ENCODE results near the gene SACS. TPM values are rescaled to one million over a fixed set of nuclear protein-coding genes. Genes with fewer than 3 reads are reported as not detected.

The SACS gene
- polyA plus RNA-seq, 2 donors: 1.9 to 2.1 TPM

- Histone ChIP-seq H3K4me1 (ENCODE audit: control insufficient read depth in 2 of 2, insufficient read depth in 2 of 2, low read length in 1 of 2) (peaks cover 0 to 2% of the 10 kb centered on the region in 2 donors), H3K27me3 (ENCODE audit: control insufficient read depth in 1 of 2, insufficient read depth in 2 of 2, low read length in 2 of 2) (no peaks in the 10 kb centered on the region), H3K36me3 (ENCODE audit: control insufficient read depth in 2 of 2, insufficient read depth in 2 of 2, low read length in 1 of 2) (no peaks in the 10 kb centered on the region), H3K27ac (ENCODE audit: low read depth in 2 of 2, low read length in 1 of 2) (no peak overlapping the region), H3K4me3 (ENCODE audit: low read depth in 1 of 2, low read length in 2 of 2) (no peak overlapping the region), H3K9me3 (ENCODE audit: control insufficient read depth in 2 of 2, insufficient read depth in 1 of 2, low read depth in 1 of 2, low read length in 1 of 2) (no peaks in the 10 kb centered on the region)
- WGBS, 2 donors: 76 to 82% methylated on average over 9 of the region's 9 CpGs
Observed at GRCh38 chr13:23392925-23393645, 40.4 kb downstream of the SACS start.

- WGBS, 2 donors: 86 to 87% methylated on average over 3 of the region's 3 CpGs
- Histone ChIP-seq H3K27me3 (ENCODE audit: control insufficient read depth in 1 of 2, insufficient read depth in 2 of 2, low read length in 2 of 2) (no peaks in the 10 kb centered on the region), H3K4me1 (ENCODE audit: control insufficient read depth in 2 of 2, insufficient read depth in 2 of 2, low read length in 1 of 2) (peaks cover 0 to 2% of the 10 kb centered on the region in 2 donors), H3K36me3 (ENCODE audit: control insufficient read depth in 2 of 2, insufficient read depth in 2 of 2, low read length in 1 of 2) (no peaks in the 10 kb centered on the region), H3K9me3 (ENCODE audit: control insufficient read depth in 2 of 2, insufficient read depth in 1 of 2, low read depth in 1 of 2, low read length in 1 of 2) (no peaks in the 10 kb centered on the region), H3K27ac (ENCODE audit: low read depth in 2 of 2, low read length in 1 of 2) (no peak overlapping the region), H3K4me3 (ENCODE audit: low read depth in 1 of 2, low read length in 2 of 2) (no peak overlapping the region)
Observed at GRCh38 chr13:23392313-23392712, 41.2 kb downstream of the SACS start.

GRCh38 chr13:23391752-23392151, 41.8 kb downstream of the SACS start:
- Histone ChIP-seq H3K27ac (ENCODE audit: low read depth in 2 of 2, low read length in 1 of 2) (no peak overlapping the region), H3K36me3 (ENCODE audit: control insufficient read depth in 2 of 2, insufficient read depth in 2 of 2, low read length in 1 of 2) (no peaks in the 10 kb centered on the region), H3K4me3 (ENCODE audit: low read depth in 1 of 2, low read length in 2 of 2) (no peak overlapping the region), H3K9me3 (ENCODE audit: control insufficient read depth in 2 of 2, insufficient read depth in 1 of 2, low read depth in 1 of 2, low read length in 1 of 2) (no peaks in the 10 kb centered on the region), H3K27me3 (ENCODE audit: control insufficient read depth in 1 of 2, insufficient read depth in 2 of 2, low read length in 2 of 2) (no peaks in the 10 kb centered on the region), H3K4me1 (ENCODE audit: control insufficient read depth in 2 of 2, insufficient read depth in 2 of 2, low read length in 1 of 2) (peaks cover 0 to 2% of the 10 kb centered on the region in 2 donors)
- WGBS, 2 donors: 82 to 87% methylated on average over 6 of the region's 6 CpGs

- Histone ChIP-seq H3K27me3 (ENCODE audit: control insufficient read depth in 1 of 2, insufficient read depth in 2 of 2, low read length in 2 of 2) (no peaks in the 10 kb centered on the region), H3K36me3 (ENCODE audit: control insufficient read depth in 2 of 2, insufficient read depth in 2 of 2, low read length in 1 of 2) (no peaks in the 10 kb centered on the region), H3K27ac (ENCODE audit: low read depth in 2 of 2, low read length in 1 of 2) (no peak overlapping the region), H3K9me3 (ENCODE audit: control insufficient read depth in 2 of 2, insufficient read depth in 1 of 2, low read depth in 1 of 2, low read length in 1 of 2) (no peaks in the 10 kb centered on the region), H3K4me3 (ENCODE audit: low read depth in 1 of 2, low read length in 2 of 2) (no peak overlapping the region), H3K4me1 (ENCODE audit: control insufficient read depth in 2 of 2, insufficient read depth in 2 of 2, low read length in 1 of 2) (peaks cover 0 to 2% of the 10 kb centered on the region in 2 donors)
- WGBS, 2 donors: 92 to 93% methylated on average over 2 of the region's 2 CpGs
Observed at GRCh38 chr13:23386533-23386932, 47.0 kb downstream of the SACS start.

- WGBS, 2 donors: 76 to 90% methylated on average over 3 of the region's 3 CpGs
- Histone ChIP-seq H3K4me1 (ENCODE audit: control insufficient read depth in 2 of 2, insufficient read depth in 2 of 2, low read length in 1 of 2) (no peaks in the 10 kb centered on the region), H3K36me3 (ENCODE audit: control insufficient read depth in 2 of 2, insufficient read depth in 2 of 2, low read length in 1 of 2) (no peaks in the 10 kb centered on the region)
Observed at GRCh38 chr13:23385931-23386330, 47.6 kb downstream of the SACS start.

GRCh38 chr13:23384111-23384510, 49.4 kb downstream of the SACS start:
- 62 to 70% methylated on average over 4 of the region's 4 CpGs for WGBS, 2 donors
- no peaks in the 10 kb centered on the region for H3K4me1 ChIP-seq (ENCODE audit: control insufficient read depth in 2 of 2, insufficient read depth in 2 of 2, low read length in 1 of 2)
- no peak overlapping the region for H3K27ac ChIP-seq (ENCODE audit: low read depth in 2 of 2, low read length in 1 of 2)

More at GRCh38 chr13:23385931-23386330, 47.6 kb downstream of the SACS start:
- no peak overlapping the region for H3K27ac ChIP-seq (ENCODE audit: low read depth in 2 of 2, low read length in 1 of 2)
- H3K9me3 ChIP-seq (ENCODE audit: control insufficient read depth in 2 of 2, insufficient read depth in 1 of 2, low read depth in 1 of 2, low read length in 1 of 2): no peaks in the 10 kb centered on the region
- H3K27me3 ChIP-seq (ENCODE audit: control insufficient read depth in 1 of 2, insufficient read depth in 2 of 2, low read length in 2 of 2): no peaks in the 10 kb centered on the region
- no peak overlapping the region for H3K4me3 ChIP-seq (ENCODE audit: low read depth in 1 of 2, low read length in 2 of 2)

GRCh38 chr13:23383151-23383550, 50.4 kb downstream of the SACS start:
- 91 to 92% methylated on average over 6 of the region's 6 CpGs for WGBS, 2 donors
- H3K9me3 ChIP-seq (ENCODE audit: control insufficient read depth in 2 of 2, insufficient read depth in 1 of 2, low read depth in 1 of 2, low read length in 1 of 2): no peaks in the 10 kb centered on the region
- no peak overlapping the region for H3K4me3 ChIP-seq (ENCODE audit: low read depth in 1 of 2, low read length in 2 of 2)
- H3K27ac ChIP-seq (ENCODE audit: low read depth in 2 of 2, low read length in 1 of 2): no peak overlapping the region
- no peaks in the 10 kb centered on the region for H3K27me3 ChIP-seq (ENCODE audit: control insufficient read depth in 1 of 2, insufficient read depth in 2 of 2, low read length in 2 of 2)
- no peaks in the 10 kb centered on the region for H3K36me3 ChIP-seq (ENCODE audit: control insufficient read depth in 2 of 2, insufficient read depth in 2 of 2, low read length in 1 of 2)
- H3K4me1 ChIP-seq (ENCODE audit: control insufficient read depth in 2 of 2, insufficient read depth in 2 of 2, low read length in 1 of 2): no peaks in the 10 kb centered on the region

More at GRCh38 chr13:23384111-23384510, 49.4 kb downstream of the SACS start:
- Histone ChIP-seq H3K27me3 (ENCODE audit: control insufficient read depth in 1 of 2, insufficient read depth in 2 of 2, low read length in 2 of 2) (no peaks in the 10 kb centered on the region), H3K9me3 (ENCODE audit: control insufficient read depth in 2 of 2, insufficient read depth in 1 of 2, low read depth in 1 of 2, low read length in 1 of 2) (no peaks in the 10 kb centered on the region), H3K4me3 (ENCODE audit: low read depth in 1 of 2, low read length in 2 of 2) (no peak overlapping the region), H3K36me3 (ENCODE audit: control insufficient read depth in 2 of 2, insufficient read depth in 2 of 2, low read length in 1 of 2) (no peaks in the 10 kb centered on the region)

- Histone ChIP-seq H3K27me3 (ENCODE audit: control insufficient read depth in 1 of 2, insufficient read depth in 2 of 2, low read length in 2 of 2) (no peaks in the 10 kb centered on the region), H3K36me3 (ENCODE audit: control insufficient read depth in 2 of 2, insufficient read depth in 2 of 2, low read length in 1 of 2) (no peaks in the 10 kb centered on the region), H3K27ac (ENCODE audit: low read depth in 2 of 2, low read length in 1 of 2) (no peak overlapping the region), H3K9me3 (ENCODE audit: control insufficient read depth in 2 of 2, insufficient read depth in 1 of 2, low read depth in 1 of 2, low read length in 1 of 2) (no peaks in the 10 kb centered on the region), H3K4me3 (ENCODE audit: low read depth in 1 of 2, low read length in 2 of 2) (no peak overlapping the region), H3K4me1 (ENCODE audit: control insufficient read depth in 2 of 2, insufficient read depth in 2 of 2, low read length in 1 of 2) (no peaks in the 10 kb centered on the region)
- WGBS, 2 donors: 44 to 56% methylated on average over 6 of the region's 6 CpGs
Observed at GRCh38 chr13:23381866-23382265, 51.6 kb downstream of the SACS start.

- H3K4me1 ChIP-seq (ENCODE audit: control insufficient read depth in 2 of 2, insufficient read depth in 2 of 2, low read length in 1 of 2): no peaks in the 10 kb centered on the region
- H3K27me3 ChIP-seq (ENCODE audit: control insufficient read depth in 1 of 2, insufficient read depth in 2 of 2, low read length in 2 of 2): no peaks in the 10 kb centered on the region
- H3K36me3 ChIP-seq (ENCODE audit: control insufficient read depth in 2 of 2, insufficient read depth in 2 of 2, low read length in 1 of 2): no peaks in the 10 kb centered on the region
- H3K9me3 ChIP-seq (ENCODE audit: control insufficient read depth in 2 of 2, insufficient read depth in 1 of 2, low read depth in 1 of 2, low read length in 1 of 2): no peaks in the 10 kb centered on the region
- no peak overlapping the region for H3K4me3 ChIP-seq (ENCODE audit: low read depth in 1 of 2, low read length in 2 of 2)
- 74 to 78% methylated on average over 5 of the region's 5 CpGs for whole genome bisulfite sequencing, 2 donors
- no peak overlapping the region for H3K27ac ChIP-seq (ENCODE audit: low read depth in 2 of 2, low read length in 1 of 2)
Observed at GRCh38 chr13:23380534-23380933, 53.0 kb downstream of the SACS start.

GRCh38 chr13:23377983-23378632, 55.4 kb downstream of the SACS start:
- 29 to 38% methylated on average over 11 of the region's 11 CpGs for WGBS, 2 donors
- H3K4me3 ChIP-seq (ENCODE audit: low read depth in 1 of 2, low read length in 2 of 2): no peak overlapping the region
- no peaks in the 10 kb centered on the region for H3K9me3 ChIP-seq (ENCODE audit: control insufficient read depth in 2 of 2, insufficient read depth in 1 of 2, low read depth in 1 of 2, low read length in 1 of 2)
- H3K27me3 ChIP-seq (ENCODE audit: control insufficient read depth in 1 of 2, insufficient read depth in 2 of 2, low read length in 2 of 2): no peaks in the 10 kb centered on the region
- peaks cover 3 to 4% of the 10 kb centered on the region in 2 donors for H3K4me1 ChIP-seq (ENCODE audit: control insufficient read depth in 2 of 2, insufficient read depth in 2 of 2, low read length in 1 of 2)
- peak overlapping the region; percentile 25 to 76 for H3K27ac ChIP-seq (ENCODE audit: low read depth in 2 of 2, low read length in 1 of 2)
- H3K36me3 ChIP-seq (ENCODE audit: control insufficient read depth in 2 of 2, insufficient read depth in 2 of 2, low read length in 1 of 2): no peaks in the 10 kb centered on the region
